Measurements from ENCODE around the gene IL1RL2. TPM values are rescaled to one million over a fixed set of nuclear protein-coding genes. Genes with fewer than 3 reads are reported as not detected.

The IL1RL2 gene
- total RNA-seq, 2 donors from 2014 or later = 0.19 TPM; not detected in 1

DNA sequence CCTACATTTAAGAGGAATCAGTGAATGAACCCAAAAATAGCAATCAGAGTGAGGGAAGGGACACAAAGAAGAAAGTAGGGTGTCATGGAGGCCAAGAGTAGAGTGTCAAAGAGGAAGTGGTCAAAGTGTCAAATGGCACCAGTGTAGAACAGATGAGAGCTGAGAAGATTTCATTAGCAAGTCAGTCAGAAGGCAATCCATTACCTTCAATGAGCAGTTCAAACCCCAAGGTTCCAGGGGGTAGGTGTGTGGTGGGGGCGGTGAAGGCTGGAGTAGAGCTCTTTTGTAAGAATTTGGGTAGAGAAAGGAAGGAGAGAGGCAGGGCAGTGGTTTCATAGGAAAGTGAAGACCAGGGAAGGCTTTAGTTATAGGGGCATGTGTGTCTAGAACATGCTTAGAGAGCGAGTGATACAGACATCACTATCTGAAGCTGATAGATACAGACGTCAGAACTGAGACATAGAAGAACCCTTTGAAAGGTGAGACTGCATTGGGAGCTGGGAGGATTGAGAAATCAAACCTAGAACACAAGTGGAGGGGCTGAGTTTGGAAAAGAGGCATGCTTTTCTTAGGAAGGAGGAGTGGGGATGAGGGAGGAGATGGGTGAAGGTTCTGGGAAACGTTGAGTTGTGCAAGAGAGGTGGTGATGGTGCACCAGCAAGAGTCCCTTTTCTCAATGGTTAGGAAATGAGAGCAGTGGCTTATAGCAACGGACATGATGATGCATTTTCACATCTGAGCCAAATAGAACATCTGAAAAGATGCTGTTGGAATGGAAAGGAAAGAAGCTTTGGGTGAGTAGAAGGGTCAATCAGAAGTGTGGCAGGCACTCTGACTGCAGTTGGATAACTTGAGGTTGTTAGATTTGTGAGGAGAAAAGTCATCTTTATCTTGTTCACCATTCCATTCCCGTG, 75.7 kb downstream of the IL1RL2 start:
- Mint-ChIP-seq H3K27me3 (no peaks in the 10 kb centered on the region), H3K9me3 (no peaks in the 10 kb centered on the region), H3K27ac (no peak overlapping the region), H3K4me3 (no peak overlapping the region), H3K4me1 (ENCODE audit: low read depth in 2 of 2) (peaks cover 36 to 52% of the 10 kb centered on the region in 2 donors), H3K36me3 (peaks cover 19% of the 10 kb centered on the region)
- DNase-seq (ENCODE audit: low spot score) = peak; percentile 90
- ATAC-seq = peak; percentile 73 to 76

DNA sequence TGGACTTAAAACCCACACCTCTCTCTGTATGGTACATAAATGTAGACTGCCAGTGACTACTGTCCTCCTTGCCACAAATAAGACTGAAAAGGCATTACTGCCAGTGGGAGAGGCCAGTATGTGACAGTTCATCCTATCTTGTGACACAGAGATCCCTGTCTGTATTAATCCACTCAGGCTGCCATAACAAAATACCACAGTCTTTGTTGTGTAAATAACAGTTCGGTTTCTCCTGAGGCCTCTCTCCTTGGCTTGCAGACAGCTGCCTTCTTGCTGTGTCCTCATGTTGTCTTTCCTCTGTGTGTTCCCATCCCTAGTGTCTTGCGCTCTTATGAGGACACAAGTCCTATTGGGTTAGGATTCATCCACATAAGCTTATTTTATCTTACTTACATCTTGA, 78.1 kb downstream of the IL1RL2 start:
- no peak overlapping the region for H3K27ac Mint-ChIP-seq

DNA sequence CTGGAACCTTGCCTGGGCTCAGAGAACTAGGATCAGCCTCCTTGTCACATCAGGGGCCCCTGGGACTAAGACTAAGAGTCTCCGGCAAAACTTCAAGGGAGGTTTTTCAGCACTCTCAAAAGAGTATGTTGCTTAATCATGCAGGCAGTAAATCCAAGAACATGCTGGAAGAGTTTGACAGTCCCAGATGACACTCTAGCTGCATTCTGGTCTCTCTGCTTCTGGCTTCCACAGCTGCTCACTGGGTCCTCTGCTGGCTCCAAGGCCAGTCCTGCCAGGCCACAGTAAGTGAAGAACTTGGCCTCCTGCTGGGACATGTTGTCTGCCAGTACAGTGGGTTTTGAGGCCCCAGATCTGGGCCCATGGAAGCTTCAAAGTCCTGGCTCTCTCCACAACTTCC, 79.4 kb downstream of the IL1RL2 start:
- DNase-seq (ENCODE audit: low spot score) (no peak), ATAC-seq (no peak)
- Mint-ChIP-seq H3K27me3 (peaks cover 0 to 9% of the 10 kb centered on the region in 2 donors), H3K4me1 (ENCODE audit: low read depth in 2 of 2) (peaks cover 40 to 41% of the 10 kb centered on the region in 2 donors), H3K9me3 (peaks cover 4% of the 10 kb centered on the region), H3K4me3 (peak overlapping the region; percentile 40), H3K36me3 (peaks cover 21% of the 10 kb centered on the region), H3K27ac (no peak overlapping the region)

More for the DNA sequence above, 78.1 kb downstream of the IL1RL2 start:
- peaks cover 28 to 31% of the 10 kb centered on the region in 2 donors for H3K4me1 Mint-ChIP-seq (ENCODE audit: low read depth in 2 of 2)
- H3K27me3 Mint-ChIP-seq = peaks cover 0 to 2% of the 10 kb centered on the region in 2 donors
- H3K4me3 Mint-ChIP-seq = no peak overlapping the region
- DNase-seq (ENCODE audit: low spot score) = no peak
- no peaks in the 10 kb centered on the region for H3K9me3 Mint-ChIP-seq
- peak; percentile 33 to 43 for ATAC-seq
- H3K36me3 Mint-ChIP-seq = peaks cover 15% of the 10 kb centered on the region

DNA sequence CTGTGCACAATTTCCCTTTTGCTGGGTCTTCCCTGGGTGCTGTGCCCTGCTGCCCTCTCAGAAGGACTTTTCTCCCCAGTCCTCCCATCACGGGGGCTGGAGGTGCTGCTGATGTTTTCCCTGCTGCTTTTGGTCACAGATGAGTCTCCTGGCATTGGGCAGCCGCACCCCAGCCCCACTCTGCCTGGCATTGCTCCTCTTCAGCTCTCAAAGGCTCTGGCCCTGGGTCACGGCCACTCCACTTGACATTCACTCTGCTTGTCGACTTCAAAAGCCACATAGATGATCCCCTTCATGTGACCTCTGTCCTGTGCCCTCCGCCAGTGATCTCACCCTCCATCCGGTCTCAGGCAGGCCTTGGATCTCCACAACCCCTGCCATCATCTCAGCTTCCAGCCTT, 81.0 kb downstream of the IL1RL2 start:
- Mint-ChIP-seq H3K27ac (no peak overlapping the region), H3K27me3 (peaks cover 0 to 9% of the 10 kb centered on the region in 2 donors), H3K4me1 (ENCODE audit: low read depth in 2 of 2) (peaks cover 51 to 52% of the 10 kb centered on the region in 2 donors), H3K36me3 (peaks cover 27% of the 10 kb centered on the region), H3K4me3 (no peak overlapping the region), H3K9me3 (peaks cover 6% of the 10 kb centered on the region)
- DNase-seq (ENCODE audit: low spot score) = no peak
- ATAC-seq = peak in 1 of 2 donors; percentile 37

DNA sequence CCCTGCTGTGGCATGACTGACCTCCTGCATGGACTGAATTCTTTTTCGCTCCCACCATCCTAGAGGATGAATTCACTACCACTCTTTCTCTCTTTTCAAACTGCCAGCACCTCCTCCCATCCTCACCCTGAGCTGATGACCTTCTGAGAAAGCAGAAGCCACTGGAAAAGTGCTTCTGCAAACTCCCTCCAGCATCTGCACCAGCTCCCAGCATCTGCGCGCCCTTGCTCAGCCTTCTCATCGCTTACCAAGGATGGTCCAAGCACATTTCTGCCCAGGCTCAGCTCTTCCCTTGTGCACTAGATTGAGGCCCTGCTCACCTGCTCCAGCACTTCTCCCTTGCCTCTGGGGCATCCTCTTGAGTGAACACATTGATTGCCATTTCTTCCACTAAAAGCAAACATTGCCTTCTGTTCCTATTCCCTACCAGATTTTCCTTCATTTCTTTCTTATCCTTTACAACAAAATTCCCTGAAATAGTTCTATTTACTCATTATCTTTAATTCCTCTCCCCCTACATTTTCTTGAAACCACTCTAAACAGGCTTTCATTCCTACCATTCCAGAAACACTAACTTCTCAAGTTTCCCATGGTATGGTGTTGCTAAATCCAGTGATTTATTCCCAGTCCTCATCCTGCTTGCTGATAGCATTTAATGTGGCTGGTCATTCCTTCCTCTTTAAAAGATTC, 81.8 kb downstream of the IL1RL2 start:
- ATAC-seq (no peak), DNase-seq (ENCODE audit: low spot score) (no peak)
- no peak overlapping the region for H3K27ac Mint-ChIP-seq
- H3K4me3 Mint-ChIP-seq = no peak overlapping the region
- H3K27me3 Mint-ChIP-seq = peaks cover 0 to 9% of the 10 kb centered on the region in 2 donors
- peaks cover 48 to 53% of the 10 kb centered on the region in 2 donors for H3K4me1 Mint-ChIP-seq (ENCODE audit: low read depth in 2 of 2)
- peaks cover 7% of the 10 kb centered on the region for H3K9me3 Mint-ChIP-seq
- H3K36me3 Mint-ChIP-seq = peaks cover 26% of the 10 kb centered on the region

DNA sequence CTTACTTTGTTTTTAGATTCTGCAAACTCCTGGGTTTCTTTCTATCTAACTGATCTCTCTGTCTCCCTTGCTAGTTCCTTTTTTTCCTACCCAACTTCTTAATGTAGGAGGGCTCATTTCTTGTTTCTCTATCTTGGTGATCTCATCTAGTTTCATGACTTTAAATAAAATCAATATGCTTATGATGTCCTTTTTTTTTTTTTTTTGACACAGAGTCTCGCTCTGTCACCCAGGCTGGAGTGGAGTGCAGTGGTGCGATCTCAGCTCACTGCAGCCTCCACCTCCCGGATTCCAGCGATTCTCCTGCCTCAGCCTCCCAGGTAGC, 82.3 kb downstream of the IL1RL2 start:
- H3K4me1 Mint-ChIP-seq (ENCODE audit: low read depth in 2 of 2) = peaks cover 47 to 52% of the 10 kb centered on the region in 2 donors
- peaks cover 0 to 9% of the 10 kb centered on the region in 2 donors for H3K27me3 Mint-ChIP-seq
- peaks cover 26% of the 10 kb centered on the region for H3K36me3 Mint-ChIP-seq
- peaks cover 7% of the 10 kb centered on the region for H3K9me3 Mint-ChIP-seq
- DNase-seq (ENCODE audit: low spot score) (no peak), ATAC-seq (no peak)
- H3K27ac Mint-ChIP-seq = no peak overlapping the region
- H3K4me3 Mint-ChIP-seq = no peak overlapping the region

DNA sequence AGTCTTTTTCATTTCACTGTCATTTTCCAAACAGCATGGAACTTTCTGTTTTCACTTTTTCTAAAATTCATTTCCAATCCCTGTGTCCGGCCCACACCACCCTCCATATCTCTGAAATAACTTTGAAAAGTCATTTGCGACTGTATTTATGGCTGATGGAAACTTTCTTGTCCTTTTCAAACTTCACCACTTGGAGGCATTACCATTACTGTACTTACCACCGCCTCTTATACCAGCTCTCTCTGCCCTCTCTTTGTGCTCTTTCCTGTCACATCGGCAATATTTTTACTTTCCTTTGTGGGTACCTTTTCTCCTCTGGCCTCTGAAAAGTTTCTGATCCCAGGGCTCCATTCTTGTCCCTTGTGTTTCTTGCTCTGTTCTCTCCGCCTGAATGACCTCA, 85.0 kb downstream of the IL1RL2 start:
- DNase-seq (ENCODE audit: low spot score) = no peak
- peak; percentile 62 to 66 for ATAC-seq
- Mint-ChIP-seq H3K4me1 (ENCODE audit: low read depth in 2 of 2) (peaks cover 50 to 55% of the 10 kb centered on the region in 2 donors), H3K4me3 (peak overlapping the region; percentile 53), H3K27me3 (peaks cover 0 to 9% of the 10 kb centered on the region in 2 donors), H3K9me3 (peaks cover 11% of the 10 kb centered on the region), H3K36me3 (peaks cover 30% of the 10 kb centered on the region), H3K27ac (no peak overlapping the region)

DNA sequence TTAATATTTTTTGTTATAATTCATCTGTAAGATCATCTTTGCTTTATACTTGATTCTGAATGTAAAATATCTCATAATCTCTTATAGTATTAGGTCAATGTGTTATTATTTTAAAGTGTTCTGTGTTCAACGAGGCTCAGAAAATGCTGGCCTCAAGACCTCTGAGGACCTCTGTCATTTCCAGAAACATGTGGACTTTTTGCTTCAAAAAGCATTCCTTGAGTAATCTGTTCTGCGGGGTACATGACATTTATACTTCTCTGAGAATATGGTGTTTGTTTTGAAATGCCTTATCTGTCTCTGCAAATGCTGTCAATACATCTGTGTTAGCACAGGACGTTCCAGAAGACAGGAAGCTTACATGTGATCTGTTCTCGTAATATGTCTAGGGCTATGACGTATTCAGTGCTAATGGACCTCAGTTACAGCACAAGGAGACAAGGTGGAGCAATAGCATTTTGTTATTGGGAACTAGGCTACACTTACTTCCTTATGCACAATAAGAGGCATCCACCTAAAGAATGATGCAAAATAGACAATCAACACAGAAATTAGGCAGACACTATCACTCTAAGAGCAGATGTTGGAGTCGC, 86.9 kb downstream of the IL1RL2 start:
- peaks cover 67 to 72% of the 10 kb centered on the region in 2 donors for H3K4me1 Mint-ChIP-seq (ENCODE audit: low read depth in 2 of 2)
- no peak for DNase-seq (ENCODE audit: low spot score)
- no peak for ATAC-seq
- peak overlapping the region in 1 of 2 donors; percentile 53 for H3K27ac Mint-ChIP-seq
- peaks cover 0 to 9% of the 10 kb centered on the region in 2 donors for H3K27me3 Mint-ChIP-seq
- H3K9me3 Mint-ChIP-seq = peaks cover 11% of the 10 kb centered on the region
- H3K36me3 Mint-ChIP-seq = peaks cover 34% of the 10 kb centered on the region
- peak overlapping the region; percentile 19 for H3K4me3 Mint-ChIP-seq

DNA sequence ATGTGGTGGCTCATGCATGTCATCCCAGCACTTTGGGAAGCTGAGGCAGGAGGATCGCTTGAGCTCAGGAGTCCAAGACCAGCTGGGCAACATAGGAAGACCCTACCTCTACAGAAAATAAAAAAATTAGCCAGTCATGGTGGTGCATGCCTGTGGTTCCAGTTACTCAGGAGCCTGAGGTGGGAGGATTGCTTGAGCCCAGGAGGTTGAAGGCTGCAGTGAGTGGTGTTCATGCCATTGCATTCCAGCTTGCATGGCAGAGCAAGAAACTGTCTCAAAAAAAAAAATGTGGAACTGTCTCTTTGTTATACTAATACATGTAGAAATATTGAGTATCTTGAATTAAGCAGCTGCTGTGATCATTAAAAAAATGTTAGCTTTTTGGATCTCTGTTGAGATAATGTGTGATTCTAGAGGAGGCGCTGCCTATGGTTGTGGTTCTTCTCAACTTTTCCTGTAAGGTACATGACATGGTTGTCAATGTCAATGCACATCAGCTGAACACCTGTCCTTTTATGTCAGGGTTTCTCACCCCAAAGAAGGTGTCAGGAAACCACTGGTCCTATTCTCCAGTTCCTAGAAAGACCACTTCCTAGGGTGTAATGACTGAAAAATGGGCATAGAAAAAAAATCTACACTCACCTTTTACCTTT, 89.9 kb downstream of the IL1RL2 start:
- no peaks in the 10 kb centered on the region for H3K27me3 Mint-ChIP-seq
- no peak for DNase-seq (ENCODE audit: low spot score)

DNA sequence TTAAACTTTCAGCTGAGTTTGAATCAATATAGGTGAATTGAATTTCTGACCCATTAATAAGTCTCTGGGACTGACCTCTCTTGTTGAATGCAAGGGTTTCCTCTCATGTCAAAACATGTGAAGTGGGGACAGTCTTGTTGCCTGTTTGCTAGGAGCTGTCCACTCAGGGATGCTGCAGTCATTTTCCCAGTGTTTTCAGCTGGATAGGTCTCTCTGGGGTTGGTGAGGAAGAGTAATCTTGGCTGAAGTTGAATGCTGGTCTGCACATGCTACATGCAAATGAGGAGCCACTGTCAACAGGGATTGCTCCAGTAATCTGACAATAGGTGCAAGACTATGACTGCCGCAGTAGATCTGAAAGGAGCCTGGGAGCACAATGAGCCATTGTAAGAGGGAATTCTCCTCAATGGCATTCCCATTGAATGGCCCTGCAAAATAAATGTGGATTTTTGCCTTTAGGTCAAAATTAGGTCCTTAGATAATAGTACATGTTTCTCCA, 90.4 kb downstream of the IL1RL2 start:
- H3K36me3 Mint-ChIP-seq = peaks cover 17% of the 10 kb centered on the region
- peak overlapping the region; percentile 69 for H3K4me3 Mint-ChIP-seq
- ATAC-seq (peak in 1 of 2 donors; percentile 20), DNase-seq (ENCODE audit: low spot score) (no peak)
- no peaks in the 10 kb centered on the region for H3K27me3 Mint-ChIP-seq
- H3K27ac Mint-ChIP-seq = peak overlapping the region; percentile 53 to 83
- peaks cover 54 to 60% of the 10 kb centered on the region in 2 donors for H3K4me1 Mint-ChIP-seq (ENCODE audit: low read depth in 2 of 2)
- H3K9me3 Mint-ChIP-seq = peaks cover 7% of the 10 kb centered on the region

More for the DNA sequence above, 89.9 kb downstream of the IL1RL2 start:
- Mint-ChIP-seq H3K4me1 (ENCODE audit: low read depth in 2 of 2) (peaks cover 60 to 63% of the 10 kb centered on the region in 2 donors), H3K27ac (peak overlapping the region; percentile 53 to 83), H3K4me3 (peak overlapping the region; percentile 69), H3K36me3 (peaks cover 23% of the 10 kb centered on the region), H3K9me3 (peaks cover 7% of the 10 kb centered on the region)
- ATAC-seq = peak; percentile 82 to 83

DNA sequence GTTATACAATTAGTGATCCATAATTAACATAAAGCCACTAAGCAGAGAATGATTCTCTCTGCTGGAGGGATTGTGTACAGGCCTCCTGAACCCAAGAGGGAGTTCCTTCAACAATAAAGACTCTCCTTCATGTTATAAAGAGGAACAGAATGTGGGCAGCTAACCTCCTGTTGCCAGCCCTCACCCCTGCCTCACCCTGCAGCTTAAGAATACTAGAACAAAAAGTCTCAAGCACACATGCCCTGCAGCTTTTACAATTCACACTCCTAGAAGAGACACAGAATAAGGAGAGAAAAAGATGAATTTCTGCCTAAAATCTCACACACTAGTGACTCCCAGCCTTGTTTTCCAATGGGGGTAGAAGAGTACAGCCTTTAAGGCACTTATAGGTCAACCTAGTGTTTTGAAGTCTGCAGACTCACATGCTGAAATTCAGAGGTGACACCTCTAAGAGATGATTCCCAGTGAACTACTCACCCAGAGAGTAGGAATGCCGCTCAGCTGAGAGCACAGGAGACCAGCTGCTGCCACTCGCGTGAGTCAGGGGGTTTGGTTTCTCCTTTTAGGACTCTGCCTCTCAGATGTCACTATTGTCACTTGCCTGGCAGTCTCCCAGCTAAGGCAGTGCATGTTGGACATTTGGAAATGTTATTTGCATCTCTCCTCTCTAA, 92.0 kb downstream of the IL1RL2 start:
- Mint-ChIP-seq H3K36me3 (peaks cover 15% of the 10 kb centered on the region), H3K27me3 (no peaks in the 10 kb centered on the region), H3K4me3 (peak overlapping the region; percentile 18), H3K27ac (peak overlapping the region in 1 of 2 donors; percentile 83), H3K9me3 (peaks cover 4% of the 10 kb centered on the region), H3K4me1 (ENCODE audit: low read depth in 2 of 2) (peaks cover 51 to 52% of the 10 kb centered on the region in 2 donors)
- no peak for ATAC-seq
- no peak for DNase-seq (ENCODE audit: low spot score)

DNA sequence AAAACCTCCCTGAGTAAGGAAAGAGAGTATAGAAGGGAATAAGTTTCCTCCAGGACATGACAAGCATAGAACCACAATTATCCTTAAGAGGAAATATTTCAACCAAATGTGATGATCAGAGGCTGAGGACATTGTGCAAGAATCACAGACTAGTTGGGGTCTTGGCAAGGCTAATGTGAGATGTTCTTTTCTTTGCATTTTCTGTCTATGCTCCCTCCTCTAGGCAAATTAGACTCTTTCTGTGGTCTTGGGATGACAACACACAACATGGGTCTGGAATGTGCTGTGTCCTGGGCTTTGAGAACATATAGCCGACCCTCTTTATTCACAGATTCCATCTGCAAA, 92.5 kb downstream of the IL1RL2 start:
- Mint-ChIP-seq H3K36me3 (peaks cover 13% of the 10 kb centered on the region), H3K27me3 (no peaks in the 10 kb centered on the region), H3K4me3 (no peak overlapping the region), H3K27ac (peak overlapping the region in 1 of 2 donors; percentile 83), H3K4me1 (ENCODE audit: low read depth in 2 of 2) (peaks cover 49 to 51% of the 10 kb centered on the region in 2 donors), H3K9me3 (peaks cover 4% of the 10 kb centered on the region)
- ATAC-seq = no peak
- DNase-seq (ENCODE audit: low spot score) = no peak

DNA sequence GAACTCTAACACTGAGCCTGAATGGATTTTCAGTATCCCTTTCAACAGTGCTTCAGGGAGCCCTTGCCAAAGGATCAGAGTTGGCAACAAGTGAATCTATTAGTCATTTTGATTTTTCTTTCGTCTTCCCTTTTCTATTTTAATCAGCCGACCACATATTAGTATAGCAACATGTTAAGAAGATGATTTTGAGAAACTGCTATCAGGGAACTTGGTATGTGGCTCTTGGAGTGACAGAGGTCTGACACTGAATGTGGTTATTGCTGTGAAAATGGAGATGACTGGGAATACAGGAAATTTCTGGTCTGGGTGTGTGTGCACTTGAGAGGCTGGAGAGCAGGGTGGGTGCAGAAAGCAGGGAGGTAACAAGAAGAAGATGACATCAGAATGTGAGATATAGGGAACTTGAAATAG, 95.9 kb downstream of the IL1RL2 start:
- H3K4me3 Mint-ChIP-seq = no peak overlapping the region
- no peaks in the 10 kb centered on the region for H3K27me3 Mint-ChIP-seq
- no peak overlapping the region for H3K27ac Mint-ChIP-seq
- H3K4me1 Mint-ChIP-seq (ENCODE audit: low read depth in 2 of 2) = peaks cover 23 to 29% of the 10 kb centered on the region in 2 donors
- peaks cover 13% of the 10 kb centered on the region for H3K36me3 Mint-ChIP-seq
- no peaks in the 10 kb centered on the region for H3K9me3 Mint-ChIP-seq
- ATAC-seq = peak; percentile 88 to 89
- no peak for DNase-seq (ENCODE audit: low spot score)
